ENCODE data around the gene STRN3.

The STRN3 gene

GRCh38 chr14:30864934-30865333, 161.2 kb downstream of the STRN3 start:
- FAIRE-seq: no peak

- FAIRE-seq: no peak
Observed at GRCh38 chr14:30861200-30861599, 165.0 kb downstream of the STRN3 start.

DNA sequence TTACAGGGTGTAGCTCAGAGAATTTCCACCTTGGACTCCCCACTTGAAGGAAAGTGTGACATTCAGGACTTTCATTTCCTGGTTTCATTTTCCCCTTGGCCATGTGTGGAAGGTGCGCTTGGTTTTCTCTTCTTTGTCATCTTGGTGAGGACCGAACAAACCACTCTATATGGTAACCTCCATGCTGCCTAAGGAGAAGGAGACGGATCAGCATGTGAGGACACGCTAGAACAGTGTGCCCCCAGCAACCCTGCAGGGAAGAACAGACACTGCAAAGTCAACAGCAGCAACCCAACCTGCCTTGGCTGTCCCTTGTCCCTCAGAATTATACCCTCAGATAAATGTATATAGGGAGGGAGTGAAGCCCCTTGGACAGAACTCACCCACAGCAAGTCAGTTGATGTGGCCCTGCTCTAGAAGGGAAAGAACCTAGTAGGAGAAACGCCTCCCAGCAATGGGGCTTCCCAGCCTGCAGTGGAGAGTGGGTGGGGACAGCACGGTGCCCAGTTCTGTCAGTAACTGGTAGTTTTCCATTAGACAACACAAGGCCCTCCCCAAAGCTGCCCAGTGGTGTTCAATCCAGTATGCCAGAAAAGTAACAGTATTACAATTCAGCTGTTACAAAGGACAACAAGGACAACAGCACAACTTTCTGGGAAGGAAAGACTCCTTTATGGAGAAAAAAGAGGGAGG, 170.7 kb downstream of the STRN3 start:
- no peak for FAIRE-seq

- no peak for FAIRE-seq
Observed at GRCh38 chr14:30854492-30854891, 171.7 kb downstream of the STRN3 start.

DNA sequence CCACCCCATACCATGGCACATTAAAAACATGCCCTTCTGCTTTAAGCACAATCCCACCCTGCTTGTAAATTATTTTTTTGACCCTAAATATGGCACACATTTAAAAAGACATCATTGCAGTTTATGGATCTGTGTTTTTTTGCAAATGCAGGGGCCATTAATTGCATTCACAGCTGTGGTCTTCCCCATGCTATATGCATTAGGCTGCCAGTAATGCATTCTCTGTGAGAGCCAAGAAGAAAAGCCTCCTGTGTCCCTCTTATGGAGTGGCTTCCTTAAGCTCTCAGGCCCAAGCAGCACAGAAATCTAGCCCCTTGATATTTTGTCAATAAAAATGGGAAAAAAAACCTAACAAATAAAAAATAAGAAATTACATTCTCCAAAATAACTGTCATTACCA, 172.2 kb downstream of the STRN3 start:
- FAIRE-seq: no peak

DNA sequence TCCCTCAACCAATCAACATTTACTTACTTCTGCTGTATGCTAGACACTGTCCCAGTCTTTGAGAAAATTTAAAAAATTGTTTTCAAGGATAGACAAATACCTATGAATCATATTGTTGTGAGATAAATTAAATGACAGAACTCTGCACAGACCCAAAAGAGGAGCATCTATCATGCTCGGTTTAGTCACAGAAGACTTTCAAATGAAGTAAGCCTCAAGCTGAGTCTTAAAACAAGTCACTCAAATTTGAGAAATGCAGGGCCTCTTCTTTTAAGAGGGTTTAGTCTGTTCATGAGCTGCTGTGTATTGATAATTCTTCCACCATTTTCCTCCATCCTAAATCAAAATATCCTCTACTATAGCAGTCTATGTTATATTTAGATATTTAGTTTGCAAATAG, 176.2 kb downstream of the STRN3 start:
- FAIRE-seq: no peak

DNA sequence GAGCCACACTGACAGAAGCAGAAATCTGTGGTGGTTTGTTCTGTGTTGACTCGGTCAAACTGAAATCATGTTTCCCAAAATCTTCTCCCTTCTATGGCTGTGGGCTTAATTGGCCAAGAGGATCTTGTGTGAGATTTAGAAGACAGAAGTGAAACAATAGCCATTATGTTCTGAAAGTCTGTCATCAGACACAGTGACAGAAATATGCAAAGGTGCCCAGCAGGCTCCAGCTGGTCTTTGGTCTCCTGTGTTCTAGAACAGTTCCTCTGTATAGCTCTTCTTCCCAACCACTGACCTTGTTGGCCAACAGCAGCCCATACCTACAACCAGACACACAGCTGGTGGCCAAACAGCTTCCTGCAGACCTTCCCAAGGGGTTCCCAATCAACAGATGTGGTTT, 176.8 kb downstream of the STRN3 start:
- FAIRE-seq: no peak

- no peak for FAIRE-seq
Observed at GRCh38 chr14:30848449-30849240, 177.5 kb downstream of the STRN3 start.
